ENCODE results near the gene HSPA4. TPM values are rescaled to one million over a fixed set of nuclear protein-coding genes. Genes with fewer than 3 reads are reported as not detected.
A peak's percentile ranks its signal among the peaks of the same experiment; 100 is the strongest.
"Not testable (repeated sequence)": the region's sequence is repeated elsewhere in the genome, so short reads cannot be mapped to it uniquely, and the experiment has no call there.

Gene HSPA4
- total and polyA plus RNA-seq, 5 experiments from 2014 or later = 32.8 to 73.3 (median 40.4) TPM

- Mint-ChIP-seq H3K9me3 (no peaks in the 10 kb centered on the region), H3K27ac (peak overlapping the region in 2 of 10 donors; percentile 4 to 35), H3K4me3 (no peak overlapping the region), H3K36me3 (peaks cover 0 to 91% (median 25%) of the 10 kb centered on the region in 3 donors), H3K27me3 (no peaks in the 10 kb centered on the region), H3K4me1 (peaks cover 14 to 27% (median 21%) of the 10 kb centered on the region in 4 donors)
- ATAC-seq = no peak
- POLR2A ChIA-PET = no interaction called here
- DNase-seq = no peak
Observed at GRCh38 chr5:133075572-133076536, 24.0 kb downstream of the HSPA4 start.

DNA sequence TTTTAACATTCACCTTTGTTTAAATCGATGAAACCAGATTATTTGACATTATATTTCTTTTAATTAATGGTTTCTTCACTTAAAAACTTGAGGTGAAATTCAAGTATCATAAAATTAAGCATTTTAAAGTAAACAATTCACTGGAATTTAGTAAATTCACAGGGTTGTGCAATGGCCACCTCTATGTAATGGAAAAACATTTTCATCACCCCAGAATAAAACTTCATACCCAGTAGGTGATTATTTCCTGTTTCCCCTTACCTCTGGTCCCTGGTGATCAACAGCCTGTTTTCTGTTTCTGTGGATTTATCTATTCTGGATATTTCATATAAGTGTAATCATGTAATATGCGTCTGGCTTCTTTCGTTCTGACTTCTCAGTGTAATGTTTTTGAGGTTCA, 27.2 kb downstream of the HSPA4 start:
- peaks cover 0 to 88% (median 26%) of the 10 kb centered on the region in 3 donors for H3K36me3 Mint-ChIP-seq
- no peak overlapping the region for H3K4me3 Mint-ChIP-seq
- POLR2A ChIA-PET = no interaction called here
- no peaks in the 10 kb centered on the region for H3K9me3 Mint-ChIP-seq
- DNase-seq (no peak), ATAC-seq (no peak)
- peaks cover 11 to 40% (median 24%) of the 10 kb centered on the region in 4 donors for H3K4me1 Mint-ChIP-seq
- no peaks in the 10 kb centered on the region for H3K27me3 Mint-ChIP-seq
- peak overlapping the region in 4 of 10 donors; percentile 1 to 17 (median 2) for H3K27ac Mint-ChIP-seq

- DNase-seq = no peak
- H3K4me3 Mint-ChIP-seq = no peak overlapping the region
- H3K27me3 Mint-ChIP-seq = no peaks in the 10 kb centered on the region
- H3K27ac Mint-ChIP-seq = peak overlapping the region in 6 of 10 donors; percentile 33 to 66 (median 40)
- peaks cover 9 to 36% (median 24%) of the 10 kb centered on the region in 4 donors for H3K4me1 Mint-ChIP-seq
- no peaks in the 10 kb centered on the region for H3K9me3 Mint-ChIP-seq
- ATAC-seq = no peak
- H3K36me3 Mint-ChIP-seq = peaks cover 0 to 85% (median 22%) of the 10 kb centered on the region in 3 donors
- POLR2A ChIA-PET = no interaction called here
Observed at GRCh38 chr5:133081036-133081435, 29.2 kb downstream of the HSPA4 start.

- H3K9me3 Mint-ChIP-seq = no peaks in the 10 kb centered on the region
- peaks cover 11 to 36% (median 25%) of the 10 kb centered on the region in 4 donors for H3K4me1 Mint-ChIP-seq
- peaks cover 0 to 85% (median 24%) of the 10 kb centered on the region in 3 donors for H3K36me3 Mint-ChIP-seq
- no peak for ATAC-seq
- POLR2A ChIA-PET = no interaction called here
- H3K4me3 Mint-ChIP-seq = no peak overlapping the region
- no peak for DNase-seq
- no peaks in the 10 kb centered on the region for H3K27me3 Mint-ChIP-seq
- peak overlapping the region in 3 of 10 donors; percentile 33 to 47 (median 42) for H3K27ac Mint-ChIP-seq
Observed at GRCh38 chr5:133081703-133082102, 29.9 kb downstream of the HSPA4 start.

GRCh38 chr5:133082128-133082527, 30.3 kb downstream of the HSPA4 start:
- no peak for ATAC-seq
- Mint-ChIP-seq H3K9me3 (no peaks in the 10 kb centered on the region), H3K4me1 (peaks cover 11 to 36% (median 25%) of the 10 kb centered on the region in 4 donors), H3K4me3 (no peak overlapping the region), H3K27ac (no peak overlapping the region), H3K27me3 (no peaks in the 10 kb centered on the region), H3K36me3 (peaks cover 0 to 85% (median 22%) of the 10 kb centered on the region in 3 donors)
- POLR2A ChIA-PET = no interaction called here
- DNase-seq = no peak

DNA sequence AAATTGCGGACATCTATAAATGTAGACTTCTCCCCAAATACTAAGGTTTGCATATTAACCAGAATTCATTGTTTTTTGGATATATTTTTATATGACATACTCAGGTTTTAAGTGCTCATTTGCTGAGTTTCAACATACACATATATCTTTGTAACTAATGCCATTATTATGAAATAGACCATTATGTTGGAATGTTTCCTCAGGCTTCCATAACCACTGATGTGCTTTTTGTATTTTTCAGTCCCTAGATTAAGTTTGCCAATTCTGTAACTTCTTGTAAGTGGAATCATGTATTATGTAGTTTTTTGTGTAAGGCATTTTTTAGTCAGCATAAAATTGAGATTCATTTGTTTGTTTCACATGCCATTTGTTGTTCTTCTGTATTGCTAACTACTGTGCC, 32.1 kb downstream of the HSPA4 start:
- no peak for ATAC-seq
- H3K27me3 Mint-ChIP-seq = no peaks in the 10 kb centered on the region
- DNase-seq = no peak
- no peak overlapping the region for H3K4me3 Mint-ChIP-seq
- peaks cover 8 to 30% (median 20%) of the 10 kb centered on the region in 4 donors for H3K4me1 Mint-ChIP-seq
- no peaks in the 10 kb centered on the region for H3K9me3 Mint-ChIP-seq
- peaks cover 0 to 82% (median 26%) of the 10 kb centered on the region in 3 donors for H3K36me3 Mint-ChIP-seq
- H3K27ac Mint-ChIP-seq = peak overlapping the region in 2 of 10 donors; percentile 34 to 57
- POLR2A ChIA-PET = no interaction called here

GRCh38 chr5:133085171-133085570, 33.4 kb downstream of the HSPA4 start:
- H3K36me3 Mint-ChIP-seq = peaks cover 0 to 85% (median 29%) of the 10 kb centered on the region in 3 donors
- DNase-seq, H3K9me3 Mint-ChIP-seq, POLR2A ChIA-PET, ATAC-seq, H3K4me3 Mint-ChIP-seq, H3K27me3 Mint-ChIP-seq, H3K27ac Mint-ChIP-seq: not testable (repeated sequence)
- peaks cover 4 to 24% (median 12%) of the 10 kb centered on the region in 4 donors for H3K4me1 Mint-ChIP-seq

GRCh38 chr5:133086366-133086875, 34.6 kb downstream of the HSPA4 start:
- Mint-ChIP-seq H3K36me3 (peaks cover 5 to 87% (median 38%) of the 10 kb centered on the region in 3 donors), H3K4me1 (peaks cover 3 to 17% (median 5%) of the 10 kb centered on the region in 4 donors)
- POLR2A ChIA-PET = no interaction called here

GRCh38 chr5:133088064-133088463, 36.3 kb downstream of the HSPA4 start:
- DNase-seq (no peak), ATAC-seq (no peak)
- POLR2A ChIA-PET = no interaction called here
- peaks cover 11 to 92% (median 36%) of the 10 kb centered on the region in 3 donors for H3K36me3 Mint-ChIP-seq
- H3K9me3 Mint-ChIP-seq = no peaks in the 10 kb centered on the region
- H3K27ac Mint-ChIP-seq = peak overlapping the region in 1 of 10 donors; percentile 31
- no peak overlapping the region for H3K4me3 Mint-ChIP-seq
- H3K4me1 Mint-ChIP-seq = peaks cover 0 to 12% (median 2%) of the 10 kb centered on the region in 4 donors
- no peaks in the 10 kb centered on the region for H3K27me3 Mint-ChIP-seq

More at GRCh38 chr5:133086366-133086875, 34.6 kb downstream of the HSPA4 start:
- H3K27me3 Mint-ChIP-seq = no peaks in the 10 kb centered on the region
- peak overlapping the region in 2 of 10 donors; percentile 36 to 79 for H3K27ac Mint-ChIP-seq
- no peak for DNase-seq
- no peak for ATAC-seq
- no peak overlapping the region for H3K4me3 Mint-ChIP-seq
- H3K9me3 Mint-ChIP-seq = no peaks in the 10 kb centered on the region

DNA sequence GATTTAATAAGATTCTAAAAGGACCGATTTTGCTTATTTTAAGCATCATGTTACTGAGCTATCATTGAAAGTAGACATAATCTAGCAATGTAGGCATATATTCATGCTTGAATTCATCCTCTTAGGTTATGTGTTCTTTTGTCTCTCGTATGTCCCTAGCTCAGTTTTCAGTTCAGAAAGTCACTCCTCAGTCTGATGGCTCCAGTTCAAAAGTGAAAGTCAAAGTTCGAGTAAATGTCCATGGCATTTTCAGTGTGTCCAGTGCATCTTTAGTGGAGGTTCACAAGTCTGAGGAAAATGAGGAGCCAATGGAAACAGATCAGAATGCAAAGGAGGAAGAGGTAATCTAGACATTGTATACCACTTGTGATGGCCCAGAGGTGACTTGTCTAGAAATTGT, 39.2 kb downstream of the HSPA4 start:
- Mint-ChIP-seq H3K9me3 (no peaks in the 10 kb centered on the region), H3K27ac (peak overlapping the region in 6 of 10 donors; percentile 0 to 81 (median 34)), H3K36me3 (peaks cover 11 to 89% (median 35%) of the 10 kb centered on the region in 3 donors), H3K27me3 (no peaks in the 10 kb centered on the region), H3K4me1 (peaks cover 0 to 4% (median 2%) of the 10 kb centered on the region in 4 donors), H3K4me3 (no peak overlapping the region)
- ATAC-seq = no peak
- no peak for DNase-seq
- POLR2A ChIA-PET = no interaction called here

DNA sequence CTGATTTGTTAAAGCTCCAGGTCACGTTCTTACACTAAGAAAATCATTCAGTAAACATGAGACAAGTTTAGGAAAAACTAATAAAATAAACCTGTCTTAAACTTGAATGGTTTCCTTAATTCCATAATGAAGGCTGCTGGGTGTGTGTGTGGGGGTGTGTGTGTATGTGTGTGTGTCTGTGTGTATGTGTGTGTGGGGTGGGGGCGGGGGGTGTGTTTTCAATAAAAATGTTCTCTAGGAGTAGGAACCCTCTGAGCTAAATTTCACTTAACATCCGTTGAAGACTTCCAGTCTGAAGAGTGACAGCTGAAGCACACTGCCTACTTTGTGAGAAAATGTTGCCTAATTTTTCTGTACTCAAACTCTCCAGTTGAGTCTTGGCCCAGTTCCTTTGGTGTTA, 54.5 kb downstream of the HSPA4 start:
- Mint-ChIP-seq H3K36me3 (peaks cover 0 to 50% (median 15%) of the 10 kb centered on the region in 3 donors), H3K9me3 (peaks cover 0 to 8% (median 0%) of the 10 kb centered on the region in 9 donors), H3K4me3 (peak overlapping the region in 1 of 10 donors; percentile 1), H3K27ac (peak overlapping the region in 7 of 10 donors; percentile 14 to 83 (median 43)), H3K4me1 (peaks cover 22 to 60% (median 32%) of the 10 kb centered on the region in 4 donors), H3K27me3 (no peaks in the 10 kb centered on the region)
- ATAC-seq (no peak), DNase-seq (no peak)
- POLR2A ChIA-PET = interaction anchor here (0.5 to 1.0 kb wide), 2 partner anchors 53 to 825 kb away, joined by 5 to 6 read pairs; no protein-coding TSS in a partner anchor

DNA sequence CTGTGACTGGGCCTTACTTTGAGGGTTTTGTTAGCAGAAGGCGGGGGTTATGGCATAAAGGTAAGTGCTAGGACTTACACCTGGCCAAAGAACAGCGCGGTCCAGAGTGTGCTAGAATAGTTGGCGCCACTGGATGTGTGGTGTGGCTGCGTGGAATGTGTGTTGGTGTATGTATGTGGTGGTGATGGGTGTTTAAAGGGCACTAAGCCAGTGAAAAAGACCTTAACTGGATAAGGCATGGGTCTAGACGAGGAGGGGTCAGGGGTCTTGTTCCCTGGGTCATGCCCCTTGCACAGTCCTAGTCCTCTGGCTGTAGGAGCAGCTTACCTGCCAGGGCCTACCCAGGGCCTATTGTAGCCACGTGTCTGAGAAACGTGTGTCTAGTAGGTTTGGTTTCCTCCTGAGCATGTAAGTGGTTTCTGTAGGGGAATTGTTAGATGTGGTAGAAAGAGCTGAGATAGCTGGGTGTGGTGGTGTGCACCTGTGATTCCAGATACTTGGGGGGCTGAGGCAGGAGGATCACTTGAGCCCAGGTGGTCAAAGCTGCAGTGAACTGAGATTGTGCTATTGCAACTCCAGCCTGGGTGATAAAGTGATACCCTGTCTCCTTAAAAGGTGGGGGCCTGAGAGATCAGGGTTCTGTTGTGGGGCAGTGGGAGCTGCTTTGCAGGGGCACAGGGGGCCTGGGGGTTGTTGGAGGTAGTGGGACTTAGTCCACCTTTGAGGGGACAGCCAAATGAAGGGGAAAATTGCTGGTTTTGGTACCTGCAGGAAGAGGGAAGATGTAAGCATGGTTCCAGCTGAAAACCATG, 55.2 kb downstream of the HSPA4 start:
- H3K27me3 Mint-ChIP-seq = no peaks in the 10 kb centered on the region
- peaks cover 0 to 44% (median 13%) of the 10 kb centered on the region in 3 donors for H3K36me3 Mint-ChIP-seq
- POLR2A ChIA-PET = no interaction called here
- H3K4me3 Mint-ChIP-seq = peak overlapping the region in 4 of 10 donors; percentile 1 to 49 (median 8)
- peak in 2 of 10 donors; percentile 9 to 18 for DNase-seq
- H3K27ac Mint-ChIP-seq = peak overlapping the region; percentile 27 to 87 (median 68)
- peaks cover 0 to 8% (median 0%) of the 10 kb centered on the region in 9 donors for H3K9me3 Mint-ChIP-seq
- H3K4me1 Mint-ChIP-seq = peaks cover 22 to 62% (median 33%) of the 10 kb centered on the region in 4 donors
- peak in 1 of 2 donors; percentile 62 for ATAC-seq
